GM12878 (cell line): ENCODE results near the gene CCNY.

Source experiments
- NFIC ChIP-seq: IDR thresholded peaks from 2 replicates; pipeline ENCODE4 v1.6.1; 2012; ENCODE audit warnings: low read depth, mild to moderate bottlenecking, inconsistent platforms, low read length, moderate library complexity
- NFYB ChIP-seq: IDR thresholded peaks from 2 replicates; pipeline ENCODE4 v1.6.1; 2011; ENCODE audit warnings: low read depth, mild to moderate bottlenecking, low read length, improper control_type of control experiment, moderate library complexity; ENCODE audit not compliant: insufficient read depth
- PAX5 ChIP-seq: IDR thresholded peaks from 2 replicates; pipeline ENCODE4 v1.6.1; 2011; ENCODE audit warnings: low read depth, low read length, borderline replicate concordance
- RFX5 ChIP-seq: IDR thresholded peaks from 2 replicates; pipeline ENCODE4 v1.6.1; 2011; ENCODE audit warnings: low read depth, low read length, improper control_type of control experiment

- TF ChIP-seq NFIC (no peak), PAX5 (no peak), NFYB (no peak), RFX5 (no peak)
Measured at GRCh38 chr10:35507519-35508109, 171.3 kb downstream of the CCNY start.
